HG03520 (cell line): ENCODE results near the gene CEBPB.

Experiments used
- ATAC-seq: cut with Tn5 transposase; IDR thresholded peaks from one replicate; pipeline ENCODE4 v1.9.1; 2021; ENCODE audit warnings: mild to moderate bottlenecking, moderate library complexity; ENCODE audit not compliant: unreplicated experiment

The CEBPB gene

GRCh38 chr20:50210066-50210619 is 19.5 kb downstream of the CEBPB start:
- ATAC-seq = no peak

- ATAC-seq = no peak
These were observed 20.5 kb downstream of the CEBPB start for GRCh38 chr20:50211091-50211490.

GRCh38 chr20:50213531-50214106 is 23.0 kb downstream of the CEBPB start:
- no peak for ATAC-seq

GRCh38 chr20:50214226-50215024 is 23.8 kb downstream of the CEBPB start:
- no peak for ATAC-seq

GRCh38 chr20:50215101-50215690 is 24.6 kb downstream of the CEBPB start:
- no peak for ATAC-seq

GRCh38 chr20:50215926-50216325 is 25.3 kb downstream of the CEBPB start:
- no peak for ATAC-seq

- no peak for ATAC-seq
These were observed 26.0 kb downstream of the CEBPB start for GRCh38 chr20:50216543-50217206.

GRCh38 chr20:50217207-50217949 is 26.7 kb downstream of the CEBPB start:
- ATAC-seq = no peak

- ATAC-seq = no peak
These were observed 28.4 kb downstream of the CEBPB start for GRCh38 chr20:50218987-50219435.

- no peak for ATAC-seq
These were observed 29.0 kb downstream of the CEBPB start for GRCh38 chr20:50219600-50219999.

- ATAC-seq = no peak
These were observed 29.7 kb downstream of the CEBPB start for GRCh38 chr20:50220093-50220893.

GRCh38 chr20:50220894-50221365 is 30.3 kb downstream of the CEBPB start:
- no peak for ATAC-seq

- no peak for ATAC-seq
These were observed 31.1 kb downstream of the CEBPB start for GRCh38 chr20:50221501-50222308.

- ATAC-seq = no peak
These were observed 31.8 kb downstream of the CEBPB start for GRCh38 chr20:50222309-50223038.

GRCh38 chr20:50223039-50224005 is 32.7 kb downstream of the CEBPB start:
- no peak for ATAC-seq

- no peak for ATAC-seq
These were observed 33.4 kb downstream of the CEBPB start for GRCh38 chr20:50224052-50224451.
